GM12865 (cell line): ENCODE measurements around the gene FAM76B.

Experiments used
- DNase-seq: peaks from one replicate; pipeline ENCODE4 v3.0.0; 2010; ENCODE audit warnings: low read depth
- H3K4me3 ChIP-seq: 2 replicates; pipeline ENCODE4 v1.5.1; 2011; ENCODE audit warnings: mild to moderate bottlenecking, low read depth, low read length, control low read depth
- CTCF ChIP-seq: IDR thresholded peaks from 2 replicates; pipeline ENCODE4 v1.5.1; 2011; ENCODE audit warnings: low read length, control low read depth, low read depth, inconsistent platforms; ENCODE audit not compliant: insufficient read depth; ENCODE audit errors: missing control alignments

Gene FAM76B

GRCh38 chr11:95789506-95790122 is at the start of gene FAM76B:
TSS of gene FAM76B (minus strand) at chr11:95789782. CDS start at chr11:95789478, 304 bp downstream.
- DNase-seq = peak; percentile 99
- no peak for TF ChIP-seq CTCF
- peak within 1 kb of the TSS; percentile 88 for H3K4me3 ChIP-seq

GRCh38 chr11:95835768-95836488 is 46.3 kb upstream of the FAM76B start:
- peak; percentile 61 for DNase-seq
- no peak overlapping the region for H3K4me3 ChIP-seq
- TF ChIP-seq CTCF = peak; percentile 76

DNA sequence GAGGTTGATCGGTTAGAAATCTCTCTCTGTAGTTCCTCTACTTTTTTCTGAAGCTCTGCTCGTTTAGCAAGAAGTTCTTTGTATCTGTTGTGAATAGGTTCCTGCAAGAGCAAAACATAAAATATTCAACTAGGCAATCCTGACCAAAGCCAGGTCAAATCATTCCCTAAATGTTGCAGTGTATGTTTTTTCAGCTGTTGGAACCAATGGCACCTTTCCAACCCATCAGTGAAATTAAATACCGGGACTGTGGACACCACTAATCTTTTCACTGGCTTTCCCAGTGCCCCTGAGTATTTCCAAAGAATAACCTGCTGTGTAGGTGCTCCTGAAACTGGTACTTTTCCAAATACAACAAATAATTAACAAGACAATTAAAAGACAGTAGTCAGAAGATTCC is 45.8 kb upstream of the FAM76B start:
- TF ChIP-seq CTCF = no peak
- no peak overlapping the region for H3K4me3 ChIP-seq
- no peak for DNase-seq

DNA sequence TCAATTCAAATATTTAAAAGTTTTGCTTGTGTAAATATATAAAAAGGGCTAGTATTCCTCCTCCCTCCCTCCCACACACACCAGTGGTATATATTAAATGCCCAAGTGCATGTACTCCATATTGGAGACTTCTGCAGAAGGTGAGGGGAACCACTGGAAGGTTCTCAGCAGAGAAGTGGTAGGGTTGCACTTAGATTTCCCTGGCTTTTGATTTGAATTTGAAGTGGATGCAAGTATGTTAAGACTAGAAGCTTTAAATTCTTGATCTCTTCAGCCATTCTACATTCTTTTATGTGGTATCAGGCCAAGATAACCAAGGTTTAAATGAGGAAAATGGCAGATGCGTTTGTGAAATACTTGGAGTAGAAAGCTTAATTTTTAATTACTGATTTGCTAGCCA is 43.8 kb upstream of the FAM76B start:
- TF ChIP-seq CTCF = no peak
- no peak for DNase-seq
- H3K4me3 ChIP-seq = no peak overlapping the region

DNA sequence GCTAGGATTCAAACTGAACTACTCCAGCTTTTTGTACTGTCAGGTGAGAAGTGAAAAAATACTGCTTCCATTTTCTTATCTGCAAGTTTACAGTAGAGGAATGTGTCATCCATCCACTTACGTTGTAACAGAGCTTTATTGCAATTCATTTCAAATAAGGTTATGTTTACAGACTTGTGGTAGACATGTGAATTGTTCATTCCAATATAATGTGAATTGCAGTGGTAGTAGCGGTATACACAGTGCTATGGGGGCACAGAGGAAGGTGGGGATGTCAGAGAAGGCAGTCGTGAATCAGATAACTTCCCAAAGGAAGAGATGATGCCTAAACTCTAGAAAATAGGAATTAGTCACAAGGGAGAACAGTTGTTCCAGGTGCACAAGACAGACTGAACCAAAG is 43.2 kb upstream of the FAM76B start:
- H3K4me3 ChIP-seq = no peak overlapping the region
- DNase-seq = no peak
- no peak for TF ChIP-seq CTCF

DNA sequence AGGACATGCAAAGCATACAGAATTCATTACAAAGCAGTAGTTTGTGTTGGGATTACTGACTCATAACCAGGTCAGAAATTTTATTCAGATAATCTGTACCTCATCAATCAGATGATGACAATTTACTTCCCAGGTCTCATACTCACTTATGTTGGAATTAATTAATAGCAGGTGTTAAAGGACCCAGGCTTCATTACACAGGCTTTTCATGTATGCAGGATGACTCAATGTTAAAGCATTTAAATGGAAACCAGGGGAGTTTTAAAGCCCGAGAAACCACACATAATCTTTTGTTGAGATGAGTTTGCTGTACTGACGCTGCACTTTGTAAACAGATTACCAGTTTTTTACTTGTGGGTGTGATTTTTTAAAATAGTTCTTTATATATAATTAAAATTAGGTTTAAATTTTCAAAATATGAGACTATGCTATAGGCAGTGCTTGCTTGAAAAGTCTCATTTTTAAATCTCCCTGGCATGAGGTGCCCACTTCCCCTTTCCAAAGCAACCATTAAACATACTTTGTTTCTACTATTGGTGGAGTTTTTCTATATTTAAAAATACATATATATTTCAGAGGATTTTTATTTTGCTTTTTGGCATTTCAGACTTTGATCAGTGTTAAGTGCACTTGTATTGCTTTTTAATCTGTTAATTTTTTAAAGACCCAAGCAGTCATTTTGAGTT is 41.8 kb upstream of the FAM76B start:
- no peak for TF ChIP-seq CTCF
- DNase-seq = no peak
- H3K4me3 ChIP-seq = no peak overlapping the region
